ENCODE data around the gene HNRNPA3.
"Not testable (repeated sequence)": the region's sequence is repeated elsewhere in the genome, so short reads cannot be mapped to it uniquely, and the experiment has no call there.

Gene HNRNPA3

GRCh38 chr2:177211169-177211568 is 1.4 kb upstream of the HNRNPA3 start:
- DNase-seq (ENCODE audit: insufficient read length, low spot score), result no peak
- FAIRE-seq, result no peak
- TF ChIP-seq POLR2A (IDR thresholded peaks at IDR 0.05; ENCODE audit: low read depth, low read length), result no peak

GRCh38 chr2:177211576-177212105 is 953 bp upstream of the HNRNPA3 start:
- DNase-seq (ENCODE audit: insufficient read length, low spot score) (no peak), FAIRE-seq (peak; percentile 43)
- TF ChIP-seq POLR2A (IDR thresholded peaks at IDR 0.05; ENCODE audit: low read depth, low read length), result no peak

- FAIRE-seq (no peak), DNase-seq (ENCODE audit: insufficient read length, low spot score) (peak; percentile 73)
- peak; percentile 39; the same call in 1 of the 2 replicates for TF ChIP-seq POLR2A (IDR thresholded peaks at IDR 0.05; ENCODE audit: low read depth, low read length)
These were observed 580 bp downstream of the HNRNPA3 start for GRCh38 chr2:177212891-177213856.

GRCh38 chr2:177217247-177217843 is 4.8 kb downstream of the HNRNPA3 start:
- DNase-seq (ENCODE audit: insufficient read length, low spot score) (no peak), FAIRE-seq (no peak)
- no peak for TF ChIP-seq POLR2A (IDR thresholded peaks at IDR 0.05; ENCODE audit: low read depth, low read length)

- FAIRE-seq; DNase-seq (ENCODE audit: insufficient read length, low spot score): not testable (repeated sequence)
These were observed 7.2 kb downstream of the HNRNPA3 start for GRCh38 chr2:177219787-177220186.

GRCh38 chr2:177221534-177221933 is 8.9 kb downstream of the HNRNPA3 start:
- TF ChIP-seq POLR2A (IDR thresholded peaks at IDR 0.05; ENCODE audit: low read depth, low read length), result no peak
- peak; percentile 96 for FAIRE-seq
- no peak for DNase-seq (ENCODE audit: insufficient read length, low spot score)

GRCh38 chr2:177221970-177222369 is 9.4 kb downstream of the HNRNPA3 start:
- DNase-seq (ENCODE audit: insufficient read length, low spot score), result no peak
- peak; percentile 15 for FAIRE-seq
- TF ChIP-seq POLR2A (IDR thresholded peaks at IDR 0.05; ENCODE audit: low read depth, low read length), result no peak

GRCh38 chr2:177223436-177223835 is 10.8 kb downstream of the HNRNPA3 start:
- FAIRE-seq, result peak; percentile 30
- DNase-seq (ENCODE audit: insufficient read length, low spot score), result not testable (repeated sequence)

GRCh38 chr2:177225965-177226360 is 13.4 kb downstream of the HNRNPA3 start:
- FAIRE-seq (no peak), DNase-seq (ENCODE audit: insufficient read length, low spot score) (no peak)
- no peak for TF ChIP-seq POLR2A (IDR thresholded peaks at IDR 0.05; ENCODE audit: low read depth, low read length)

GRCh38 chr2:177229442-177230242 is 17.0 kb downstream of the HNRNPA3 start:
- no peak for FAIRE-seq
- no peak for TF ChIP-seq POLR2A (IDR thresholded peaks at IDR 0.05; ENCODE audit: low read depth, low read length)
- DNase-seq (ENCODE audit: insufficient read length, low spot score), result no peak

- no peak for TF ChIP-seq POLR2A (IDR thresholded peaks at IDR 0.05; ENCODE audit: low read depth, low read length)
- FAIRE-seq (no peak), DNase-seq (ENCODE audit: insufficient read length, low spot score) (no peak)
These were observed 18.7 kb downstream of the HNRNPA3 start for GRCh38 chr2:177231270-177231669.

- no peak for DNase-seq (ENCODE audit: insufficient read length, low spot score)
- TF ChIP-seq POLR2A (IDR thresholded peaks at IDR 0.05; ENCODE audit: low read depth, low read length), result no peak
- no peak for FAIRE-seq
These were observed 19.6 kb downstream of the HNRNPA3 start for GRCh38 chr2:177232098-177232704.

- no peak for DNase-seq (ENCODE audit: insufficient read length, low spot score)
- FAIRE-seq, result no peak
- no peak for TF ChIP-seq POLR2A (IDR thresholded peaks at IDR 0.05; ENCODE audit: low read depth, low read length)
These were observed 21.7 kb downstream of the HNRNPA3 start for GRCh38 chr2:177234267-177234666.
